Measurements from ENCODE around the gene FHOD3.
"Not testable (repeated sequence)": the region's sequence is repeated elsewhere in the genome, so short reads cannot be mapped to it uniquely, and the experiment has no call there.

FHOD3 gene

GRCh38 chr18:36711014-36711725 is 413.7 kb downstream of the FHOD3 start:
- no peak overlapping the region for H3K27ac ChIP-seq (ENCODE audit: low read depth, low read length)

DNA sequence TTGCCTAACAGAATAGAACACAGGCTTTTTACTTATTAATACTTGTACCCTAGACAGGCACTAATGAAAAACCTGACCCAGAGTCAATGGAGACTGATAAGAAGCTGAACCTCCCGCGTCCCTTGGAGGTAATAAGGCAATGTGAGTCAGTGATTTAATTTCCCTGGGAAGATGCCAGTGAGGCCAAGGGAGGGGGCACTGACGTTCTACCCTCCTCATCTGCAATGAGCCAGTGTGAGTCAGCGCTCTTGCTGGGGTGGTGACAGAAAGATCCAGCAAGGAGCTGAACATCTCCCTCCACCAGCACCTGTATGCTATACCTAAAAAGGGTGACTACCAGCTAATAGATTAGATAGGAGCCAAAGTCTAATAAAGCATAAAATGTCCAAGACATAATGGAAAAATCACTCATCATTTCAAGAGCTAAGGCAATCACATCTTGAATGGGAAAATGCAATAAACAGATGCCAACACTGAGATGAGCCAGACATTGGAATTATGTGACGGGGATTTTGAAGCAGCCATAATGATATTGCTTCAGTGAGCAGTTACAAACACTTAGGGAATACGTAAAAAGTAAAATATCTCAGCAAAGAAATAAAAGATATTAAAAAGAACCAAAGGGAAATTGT is 414.4 kb downstream of the FHOD3 start:
- no peak overlapping the region for H2AFZ ChIP-seq (ENCODE audit: low read length, unreplicated experiment)
- no peaks in the 10 kb centered on the region for H3K79me2 ChIP-seq (ENCODE audit: control insufficient read depth, insufficient read depth, low read length, unreplicated experiment)
- H3K4me1 ChIP-seq (ENCODE audit: control insufficient read depth, insufficient read depth, low read length, unreplicated experiment): peaks cover 7% of the 10 kb centered on the region
- H3K4me3 ChIP-seq (ENCODE audit: low read depth, low read length): no peak overlapping the region
- H3K27ac ChIP-seq (ENCODE audit: low read depth, low read length): no peak overlapping the region
- H3K27me3 ChIP-seq (ENCODE audit: insufficient read depth, low read length): no peaks in the 10 kb centered on the region
- no peaks in the 10 kb centered on the region for H3K36me3 ChIP-seq (ENCODE audit: insufficient read depth, low read length)

More at GRCh38 chr18:36711014-36711725, 413.7 kb downstream of the FHOD3 start:
- Histone ChIP-seq H3K36me3 (ENCODE audit: insufficient read depth, low read length) (no peaks in the 10 kb centered on the region), H2AFZ (ENCODE audit: low read length, unreplicated experiment) (no peak overlapping the region), H3K4me3 (ENCODE audit: low read depth, low read length) (no peak overlapping the region), H3K4me1 (ENCODE audit: control insufficient read depth, insufficient read depth, low read length, unreplicated experiment) (peaks cover 7% of the 10 kb centered on the region), H3K79me2 (ENCODE audit: control insufficient read depth, insufficient read depth, low read length, unreplicated experiment) (no peaks in the 10 kb centered on the region), H3K27me3 (ENCODE audit: insufficient read depth, low read length) (no peaks in the 10 kb centered on the region)

GRCh38 chr18:36714476-36714875 is 417.0 kb downstream of the FHOD3 start:
- Histone ChIP-seq H3K36me3 (ENCODE audit: insufficient read depth, low read length) (no peaks in the 10 kb centered on the region), H3K4me1 (ENCODE audit: control insufficient read depth, insufficient read depth, low read length, unreplicated experiment) (peaks cover 7% of the 10 kb centered on the region), H2AFZ (ENCODE audit: low read length, unreplicated experiment) (no peak overlapping the region)

DNA sequence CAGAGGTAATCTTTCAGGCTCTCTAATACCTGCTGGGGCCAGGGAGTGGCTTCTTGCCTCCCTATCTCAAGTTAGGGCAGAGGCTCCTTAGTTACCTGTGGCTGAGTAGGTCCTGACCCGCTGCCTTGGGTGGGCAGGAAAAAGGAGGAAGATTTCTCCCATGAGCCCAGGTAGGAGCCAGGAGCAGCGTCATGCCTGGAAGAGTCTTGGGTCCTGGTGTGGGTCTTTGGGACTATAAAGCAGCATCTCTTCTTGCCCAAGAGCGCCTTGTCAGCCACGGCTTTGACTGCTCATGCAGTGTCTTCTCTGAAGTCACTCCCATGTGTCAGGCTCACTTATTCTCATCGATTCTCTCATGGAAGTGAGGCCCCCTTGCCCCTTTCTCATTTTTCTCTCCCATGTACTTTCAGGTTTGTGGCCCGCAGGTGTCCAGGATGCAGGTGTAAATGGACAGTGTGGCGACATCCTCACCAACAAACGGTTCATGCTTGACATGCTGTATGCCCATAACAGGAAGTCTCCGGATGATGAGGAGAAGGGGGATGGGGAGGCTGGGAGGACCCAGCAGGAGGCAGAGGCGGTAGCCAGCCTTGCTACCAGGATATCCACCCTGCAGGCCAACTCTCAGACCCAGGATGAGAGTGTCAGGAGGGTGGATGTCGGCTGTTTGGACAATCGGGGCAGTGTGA is 420.1 kb downstream of the FHOD3 start:
- Histone ChIP-seq H3K79me2 (ENCODE audit: control insufficient read depth, insufficient read depth, low read length, unreplicated experiment) (no peaks in the 10 kb centered on the region), H2AFZ (ENCODE audit: low read length, unreplicated experiment) (no peak overlapping the region), H3K4me1 (ENCODE audit: control insufficient read depth, insufficient read depth, low read length, unreplicated experiment) (no peaks in the 10 kb centered on the region), H3K36me3 (ENCODE audit: insufficient read depth, low read length) (no peaks in the 10 kb centered on the region), H3K4me3 (ENCODE audit: low read depth, low read length) (no peak overlapping the region), H3K27me3 (ENCODE audit: insufficient read depth, low read length) (no peaks in the 10 kb centered on the region), H3K27ac (ENCODE audit: low read depth, low read length) (no peak overlapping the region)

More at GRCh38 chr18:36714476-36714875, 417.0 kb downstream of the FHOD3 start:
- no peaks in the 10 kb centered on the region for H3K79me2 ChIP-seq (ENCODE audit: control insufficient read depth, insufficient read depth, low read length, unreplicated experiment)
- no peaks in the 10 kb centered on the region for H3K27me3 ChIP-seq (ENCODE audit: insufficient read depth, low read length)
- H3K27ac ChIP-seq (ENCODE audit: low read depth, low read length): no peak overlapping the region
- H3K4me3 ChIP-seq (ENCODE audit: low read depth, low read length): no peak overlapping the region

GRCh38 chr18:36718705-36719328 is 421.3 kb downstream of the FHOD3 start:
- no peak overlapping the region for H3K4me3 ChIP-seq (ENCODE audit: low read depth, low read length)

DNA sequence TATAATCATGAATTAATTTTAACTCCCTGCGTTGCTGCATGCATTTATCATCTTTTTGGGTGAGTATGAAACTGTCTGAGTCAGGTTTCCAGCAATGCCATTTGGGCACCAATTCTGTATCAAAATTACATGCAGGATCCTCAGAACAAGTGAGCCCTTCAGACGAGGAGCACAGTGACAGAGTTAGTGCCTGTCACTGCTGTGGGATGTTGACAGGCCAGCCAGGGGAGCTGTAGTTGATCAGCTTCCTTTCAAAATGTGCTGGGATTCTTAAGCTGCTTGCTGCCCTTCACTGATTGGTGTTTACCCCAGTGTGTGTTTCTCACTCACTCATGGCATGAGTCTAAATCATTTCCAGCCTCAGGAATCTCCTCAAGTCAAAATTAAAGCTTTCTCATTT is 422.1 kb downstream of the FHOD3 start:
- H3K4me3 ChIP-seq (ENCODE audit: low read depth, low read length): no peak overlapping the region
- no peaks in the 10 kb centered on the region for H3K36me3 ChIP-seq (ENCODE audit: insufficient read depth, low read length)
- H2AFZ ChIP-seq (ENCODE audit: low read length, unreplicated experiment): no peak overlapping the region
- H3K4me1 ChIP-seq (ENCODE audit: control insufficient read depth, insufficient read depth, low read length, unreplicated experiment): no peaks in the 10 kb centered on the region
- no peak overlapping the region for H3K27ac ChIP-seq (ENCODE audit: low read depth, low read length)
- no peaks in the 10 kb centered on the region for H3K79me2 ChIP-seq (ENCODE audit: control insufficient read depth, insufficient read depth, low read length, unreplicated experiment)
- H3K27me3 ChIP-seq (ENCODE audit: insufficient read depth, low read length): peaks cover 16% of the 10 kb centered on the region

More at GRCh38 chr18:36718705-36719328, 421.3 kb downstream of the FHOD3 start:
- no peak overlapping the region for H3K27ac ChIP-seq (ENCODE audit: low read depth, low read length)
- H3K27me3 ChIP-seq (ENCODE audit: insufficient read depth, low read length): peaks cover 8% of the 10 kb centered on the region
- H3K4me1 ChIP-seq (ENCODE audit: control insufficient read depth, insufficient read depth, low read length, unreplicated experiment): no peaks in the 10 kb centered on the region
- no peaks in the 10 kb centered on the region for H3K79me2 ChIP-seq (ENCODE audit: control insufficient read depth, insufficient read depth, low read length, unreplicated experiment)
- H3K36me3 ChIP-seq (ENCODE audit: insufficient read depth, low read length): no peaks in the 10 kb centered on the region
- H2AFZ ChIP-seq (ENCODE audit: low read length, unreplicated experiment): no peak overlapping the region

- H3K36me3 ChIP-seq (ENCODE audit: insufficient read depth, low read length); H3K4me1 ChIP-seq (ENCODE audit: control insufficient read depth, insufficient read depth, low read length, unreplicated experiment); H3K4me3 ChIP-seq (ENCODE audit: low read depth, low read length); H3K27ac ChIP-seq (ENCODE audit: low read depth, low read length); H3K79me2 ChIP-seq (ENCODE audit: control insufficient read depth, insufficient read depth, low read length, unreplicated experiment); H2AFZ ChIP-seq (ENCODE audit: low read length, unreplicated experiment): not testable (repeated sequence)
- H3K27me3 ChIP-seq (ENCODE audit: insufficient read depth, low read length): peaks cover 22% of the 10 kb centered on the region
Observed at GRCh38 chr18:36721351-36721750, 423.8 kb downstream of the FHOD3 start.

DNA sequence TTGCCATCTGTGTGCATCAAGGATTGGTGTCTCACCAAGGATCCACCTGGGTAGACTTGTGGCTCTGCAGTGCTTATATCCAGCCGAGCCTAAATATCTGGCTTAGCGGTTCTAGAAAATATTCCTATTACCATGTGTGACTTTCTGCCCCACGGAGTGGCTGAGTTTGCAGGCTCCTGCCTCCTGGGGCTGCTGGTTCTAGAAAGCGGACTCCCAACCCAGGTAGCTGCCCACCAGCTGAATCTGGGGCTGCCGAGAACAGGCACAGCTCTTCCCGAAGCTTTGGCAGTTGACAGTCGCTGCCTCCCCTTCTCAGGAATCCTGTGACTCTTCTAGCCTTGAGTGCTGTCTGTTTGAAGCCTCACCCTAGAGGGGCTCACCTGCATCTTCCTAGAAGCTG is 426.7 kb downstream of the FHOD3 start:
- Histone ChIP-seq H3K4me1 (ENCODE audit: control insufficient read depth, insufficient read depth, low read length, unreplicated experiment) (no peaks in the 10 kb centered on the region), H3K4me3 (ENCODE audit: low read depth, low read length) (no peak overlapping the region), H2AFZ (ENCODE audit: low read length, unreplicated experiment) (no peak overlapping the region), H3K79me2 (ENCODE audit: control insufficient read depth, insufficient read depth, low read length, unreplicated experiment) (no peaks in the 10 kb centered on the region), H3K27me3 (ENCODE audit: insufficient read depth, low read length) (peaks cover 22% of the 10 kb centered on the region), H3K27ac (ENCODE audit: low read depth, low read length) (no peak overlapping the region), H3K36me3 (ENCODE audit: insufficient read depth, low read length) (no peaks in the 10 kb centered on the region)

DNA sequence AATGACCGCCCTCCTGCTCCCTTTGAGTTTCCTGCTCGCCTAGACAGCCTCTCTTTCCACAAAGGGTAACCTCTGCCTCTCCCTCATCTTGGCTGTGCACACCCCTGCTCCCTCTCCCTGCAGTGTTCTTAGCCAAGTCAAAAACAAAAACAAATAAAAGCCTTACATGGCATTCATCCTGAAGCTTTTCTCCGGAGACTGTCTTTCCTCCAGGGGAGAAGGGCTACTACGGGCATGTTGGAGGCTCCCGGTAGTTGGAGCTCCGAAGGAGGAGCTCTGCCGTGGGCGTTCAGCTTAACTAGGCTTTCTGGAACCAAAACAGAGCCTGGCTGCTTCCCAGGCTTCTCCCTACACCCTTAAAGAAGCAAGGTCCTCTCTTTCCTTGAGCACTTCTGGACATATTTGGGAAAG is 427.1 kb downstream of the FHOD3 start:
- Histone ChIP-seq H3K4me1 (ENCODE audit: control insufficient read depth, insufficient read depth, low read length, unreplicated experiment) (no peaks in the 10 kb centered on the region), H3K27ac (ENCODE audit: low read depth, low read length) (no peak overlapping the region), H2AFZ (ENCODE audit: low read length, unreplicated experiment) (no peak overlapping the region)

GRCh38 chr18:36728345-36728744 is 430.8 kb downstream of the FHOD3 start:
- Histone ChIP-seq H2AFZ (ENCODE audit: low read length, unreplicated experiment) (no peak overlapping the region), H3K27ac (ENCODE audit: low read depth, low read length) (no peak overlapping the region), H3K4me1 (ENCODE audit: control insufficient read depth, insufficient read depth, low read length, unreplicated experiment) (no peaks in the 10 kb centered on the region), H3K36me3 (ENCODE audit: insufficient read depth, low read length) (no peaks in the 10 kb centered on the region), H3K4me3 (ENCODE audit: low read depth, low read length) (no peak overlapping the region), H3K27me3 (ENCODE audit: insufficient read depth, low read length) (peaks cover 17% of the 10 kb centered on the region), H3K79me2 (ENCODE audit: control insufficient read depth, insufficient read depth, low read length, unreplicated experiment) (no peaks in the 10 kb centered on the region)

More for the DNA sequence above, 427.1 kb downstream of the FHOD3 start:
- Histone ChIP-seq H3K79me2 (ENCODE audit: control insufficient read depth, insufficient read depth, low read length, unreplicated experiment) (no peaks in the 10 kb centered on the region), H3K36me3 (ENCODE audit: insufficient read depth, low read length) (no peaks in the 10 kb centered on the region), H3K4me3 (ENCODE audit: low read depth, low read length) (no peak overlapping the region), H3K27me3 (ENCODE audit: insufficient read depth, low read length) (peaks cover 22% of the 10 kb centered on the region)

All from ACC112 (cell line).